Omental fat pad (tissue), 4 donors: ENCODE measurements around the gene CAVIN4. TPM values are rescaled to one million over a fixed set of nuclear protein-coding genes. Genes with fewer than 3 reads are reported as not detected.

Experiments used
- ATAC-seq: fragments of 150-250 bp; one replicate; pipeline ENCODE4 v1.9.1; 2016; ENCODE audit warnings: mild to moderate bottlenecking, moderate library complexity; ENCODE audit not compliant: low FRiP score
- DNase-seq: peaks from one replicate; pipeline ENCODE4 v3.0.0-alpha.2; 2019; ENCODE audit warnings: low spot score
- total RNA-seq, 4 donors: library from RNA; depleted of rRNA; stranded (reverse); fragments of >200 nt; gene quantifications; one replicate each; pipeline ENCODE4 v1.1.0, GENCODE V29; 2016
- TF ChIP-seq, protein P1 (sequence below), 3 donors: fragments of 450-650 bp; IDR thresholded peaks; one replicate each; pipeline ENCODE4 v1.5.1; 2016 to 2017; ENCODE audit warnings: antibody characterized with exemption in 3 of 3, mild to moderate bottlenecking in 3 of 3, moderate library complexity in 2 of 3

Gene CAVIN4
- total RNA-seq, 4 donors from 2014 or later: 0.24 to 0.74 (median 0.31) TPM

DNA sequence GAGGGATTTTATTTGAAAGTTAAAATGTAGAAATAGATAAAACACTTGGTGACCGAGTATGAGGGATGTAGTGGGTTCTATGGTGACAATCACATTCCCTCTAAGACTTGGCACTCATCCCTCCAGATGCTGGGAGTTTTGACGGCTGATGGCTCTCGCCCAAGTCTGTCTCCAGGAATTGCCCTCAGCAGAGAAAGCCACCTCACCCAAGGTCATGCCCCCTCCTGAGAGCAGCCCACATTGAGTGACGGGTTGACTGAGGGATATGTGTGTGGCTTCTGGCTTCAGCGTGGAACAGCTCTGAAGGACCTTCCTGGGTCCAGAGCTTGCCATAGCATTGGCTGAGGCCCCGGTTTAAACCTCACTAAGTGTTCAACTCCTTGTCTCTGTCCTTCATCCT is 19.4 kb downstream of the CAVIN4 start:
- DNase-seq (no peak), ATAC-seq (no peak)
- TF ChIP-seq, protein P1, sequence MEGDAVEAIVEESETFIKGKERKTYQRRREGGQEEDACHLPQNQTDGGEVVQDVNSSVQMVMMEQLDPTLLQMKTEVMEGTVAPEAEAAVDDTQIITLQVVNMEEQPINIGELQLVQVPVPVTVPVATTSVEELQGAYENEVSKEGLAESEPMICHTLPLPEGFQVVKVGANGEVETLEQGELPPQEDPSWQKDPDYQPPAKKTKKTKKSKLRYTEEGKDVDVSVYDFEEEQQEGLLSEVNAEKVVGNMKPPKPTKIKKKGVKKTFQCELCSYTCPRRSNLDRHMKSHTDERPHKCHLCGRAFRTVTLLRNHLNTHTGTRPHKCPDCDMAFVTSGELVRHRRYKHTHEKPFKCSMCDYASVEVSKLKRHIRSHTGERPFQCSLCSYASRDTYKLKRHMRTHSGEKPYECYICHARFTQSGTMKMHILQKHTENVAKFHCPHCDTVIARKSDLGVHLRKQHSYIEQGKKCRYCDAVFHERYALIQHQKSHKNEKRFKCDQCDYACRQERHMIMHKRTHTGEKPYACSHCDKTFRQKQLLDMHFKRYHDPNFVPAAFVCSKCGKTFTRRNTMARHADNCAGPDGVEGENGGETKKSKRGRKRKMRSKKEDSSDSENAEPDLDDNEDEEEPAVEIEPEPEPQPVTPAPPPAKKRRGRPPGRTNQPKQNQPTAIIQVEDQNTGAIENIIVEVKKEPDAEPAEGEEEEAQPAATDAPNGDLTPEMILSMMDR (IDR thresholded peaks at IDR 0.05): no peak

DNA sequence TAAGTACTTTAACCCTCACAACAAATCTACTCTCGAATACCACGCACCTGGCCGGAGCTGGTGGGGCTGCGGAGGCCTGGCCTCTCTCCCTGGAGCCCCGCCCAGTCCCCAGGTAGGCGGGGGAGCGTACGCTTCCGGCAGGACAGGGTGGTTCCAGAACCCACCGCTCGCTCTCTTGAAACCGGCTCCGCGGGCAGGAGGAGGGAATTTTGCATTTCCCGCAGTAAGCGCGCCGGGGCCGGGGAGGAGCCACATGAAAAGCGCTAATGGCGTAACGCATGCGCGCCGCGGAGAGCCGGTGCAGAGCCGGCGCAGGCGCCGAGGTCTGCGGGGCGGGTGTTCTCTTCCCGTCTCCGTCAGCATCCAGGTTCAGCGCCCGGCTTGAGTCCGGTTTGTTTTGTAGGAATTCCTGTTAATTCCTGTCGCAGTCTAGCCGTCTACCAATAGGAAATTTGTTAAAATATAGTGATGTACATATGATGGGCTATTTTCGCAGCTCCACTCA is 20.8 kb downstream of the CAVIN4 start:
- TF ChIP-seq, protein P1 (IDR thresholded peaks at IDR 0.05): no peak
- ATAC-seq (peak; percentile 81), DNase-seq (peak; percentile 40)

DNA sequence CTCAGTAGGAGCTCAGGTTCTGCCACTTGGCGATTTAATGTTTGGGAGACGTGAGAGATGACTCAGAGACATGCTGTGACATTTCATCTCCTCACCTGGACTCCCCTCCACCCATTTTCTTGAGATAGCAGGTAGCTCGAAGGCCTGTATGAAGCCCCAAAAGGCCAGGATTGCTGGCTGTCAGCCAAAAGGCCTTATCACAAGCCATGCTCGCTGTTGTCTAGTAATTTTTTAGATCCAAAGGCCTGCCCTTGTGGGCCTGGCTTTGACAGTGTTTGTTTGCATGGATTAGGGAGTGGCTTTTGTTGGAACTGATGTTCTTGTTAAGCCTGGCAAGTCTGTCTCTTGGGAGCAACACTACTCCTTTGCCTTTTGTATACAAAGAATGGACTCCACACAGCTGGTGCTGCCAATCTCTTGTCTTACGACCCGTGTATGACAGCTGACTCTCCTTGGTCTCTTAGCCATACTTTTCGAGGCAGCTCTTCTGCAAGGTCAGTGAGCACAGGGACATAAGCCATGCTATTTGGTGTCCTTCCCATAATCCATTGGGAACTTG is 22.7 kb downstream of the CAVIN4 start:
- no peak for ATAC-seq
- no peak for DNase-seq
- TF ChIP-seq, protein P1 (IDR thresholded peaks at IDR 0.05): no peak

DNA sequence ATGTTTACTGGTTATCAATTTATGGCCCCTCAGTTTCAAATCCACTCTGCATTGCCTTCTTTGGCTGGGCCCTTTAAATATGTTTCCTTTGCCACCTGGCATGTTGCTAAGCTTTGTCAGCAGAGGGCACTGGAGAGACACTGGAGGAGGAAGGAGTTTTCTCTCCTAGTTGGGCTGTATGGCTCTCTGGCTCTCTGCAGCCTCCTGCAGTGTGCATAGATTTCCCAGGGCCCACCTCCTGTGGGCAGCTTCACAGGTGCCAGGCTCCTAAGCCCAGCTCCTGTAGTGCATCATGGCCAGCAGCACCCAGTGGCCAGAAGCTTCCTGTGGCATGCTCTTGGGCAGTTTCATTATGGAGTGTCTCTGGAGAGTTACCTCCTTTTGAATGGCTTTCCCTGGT is 23.3 kb downstream of the CAVIN4 start:
- TF ChIP-seq, protein P1 (IDR thresholded peaks at IDR 0.05): no peak
- DNase-seq: no peak
- no peak for ATAC-seq

DNA sequence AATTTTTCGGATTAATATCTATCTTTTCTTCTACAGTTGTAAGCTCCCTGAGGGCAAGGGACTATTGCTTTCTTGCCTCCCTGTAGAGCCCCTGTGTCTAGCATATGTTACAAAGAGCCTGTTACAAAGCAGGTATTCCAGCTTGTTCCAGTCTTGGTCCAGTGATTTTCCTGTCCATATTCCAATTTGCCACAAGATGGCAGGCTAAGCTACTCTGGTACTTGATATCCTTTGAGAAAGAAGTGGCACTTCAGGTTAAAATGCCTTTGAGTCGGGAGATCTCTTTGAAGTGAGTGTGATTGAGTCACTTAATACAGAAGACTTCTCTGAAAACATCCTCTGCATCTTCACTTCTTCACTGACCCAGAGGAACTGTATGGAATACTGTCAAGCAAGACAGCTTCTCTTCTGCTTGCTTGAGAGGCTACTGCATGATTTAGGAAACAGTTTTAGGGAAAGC is 24.5 kb downstream of the CAVIN4 start:
- TF ChIP-seq, protein P1 (IDR thresholded peaks at IDR 0.05): no peak
- ATAC-seq: no peak
- DNase-seq: no peak

DNA sequence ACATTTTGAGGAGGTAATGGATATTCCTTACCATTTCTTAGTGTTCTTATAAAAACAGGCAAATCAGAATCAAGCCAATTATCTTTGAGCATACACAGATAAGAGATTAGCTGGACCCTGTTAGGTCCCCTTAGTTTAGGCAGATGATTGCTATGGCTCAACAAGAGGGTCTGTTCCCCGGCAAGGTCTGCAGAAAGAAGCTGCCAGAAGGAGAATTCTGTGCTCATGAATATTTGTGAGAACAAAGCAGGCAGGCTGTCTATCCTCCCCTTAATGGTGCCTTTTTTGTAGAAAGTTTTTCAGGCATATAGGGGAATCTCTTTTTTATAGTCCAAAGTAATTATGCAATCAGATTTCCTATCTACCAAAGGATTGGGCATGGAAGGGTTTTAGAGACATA is 27.5 kb downstream of the CAVIN4 start:
- DNase-seq (no peak), ATAC-seq (no peak)
- TF ChIP-seq, protein P1 (IDR thresholded peaks at IDR 0.05): no peak

DNA sequence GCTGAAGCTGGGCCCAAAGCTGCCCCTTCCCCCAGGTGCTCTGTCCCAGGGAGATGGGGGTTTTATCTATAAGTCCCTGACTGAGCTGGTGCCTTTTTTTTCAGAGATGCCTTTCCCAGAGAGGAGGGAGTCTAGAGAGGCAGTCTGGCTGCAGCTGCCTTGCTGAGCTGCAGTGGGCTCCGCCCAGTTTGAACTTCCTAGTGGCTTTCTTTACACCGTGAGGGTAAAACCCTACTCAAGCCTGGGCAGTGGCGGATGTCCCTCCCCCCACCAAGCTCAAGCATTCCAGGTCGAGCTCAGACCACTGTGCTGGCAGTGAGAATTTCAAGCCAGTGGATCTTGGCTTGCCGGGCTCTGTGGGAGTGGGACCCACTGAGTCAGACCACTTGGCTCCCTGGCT is 41.3 kb downstream of the CAVIN4 start:
- ATAC-seq: no peak
- TF ChIP-seq, protein P1 (IDR thresholded peaks at IDR 0.05): no peak

More for the DNA sequence above, 41.3 kb downstream of the CAVIN4 start:
- no peak for DNase-seq
